SK-N-SH (cell line): ENCODE data around the gene LDB2. TPM values are rescaled to one million over a fixed set of nuclear protein-coding genes. Genes with fewer than 3 reads are reported as not detected.

ENCODE experiments used
- CTCF ChIA-PET: fragments of 300-600, 350-600 bp; formaldehyde crosslinking; extraction: SDS; loops from one replicate; lab custom pipeline; 2021; lab: Yijun Ruan, JAX
- POLR2A ChIA-PET: fragments of 350-600 bp; sonication (Branson Sonifier 250); formaldehyde crosslinking; extraction: SDS; loops from one replicate; lab custom pipeline; 2020; ENCODE audit warnings: antibody characterized with exemption, inconsistent platforms; lab: Yijun Ruan, JAX
- DNase-seq: peaks from one replicate; pipeline ENCODE4 v3.0.0; 2012
- H2AFZ ChIP-seq: fragments of 200-600 bp; sonication (generic); 2 replicates; pipeline ENCODE4 v1.8.1; 2016; ENCODE audit warnings: antibody characterized with exemption, mild to moderate bottlenecking, low read depth
- H3F3A ChIP-seq: fragments of 200-600 bp; sonication (generic); replicated peaks from 2 replicates; pipeline ENCODE3; 2016; ENCODE audit warnings: antibody characterized with exemption, mild to moderate bottlenecking; ENCODE audit not compliant: insufficient read depth
- H3K27ac ChIP-seq, 2 experiments: fragments of 200-500 bp in 1 of 2; fragments of 200-600 bp in 1 of 2; sonication (Bioruptor generic) in 1 of 2; sonication (generic), shearing (Covaris generic) in 1 of 2; 2 replicates each; pipeline versions ENCODE4 v1.5.1 to v1.6.1; 2014 to 2016; ENCODE audit warnings: low read depth in 2 of 2, inconsistent platforms in 1 of 2, low read length in 1 of 2, mild to moderate bottlenecking in 1 of 2, mixed read lengths in 1 of 2
- H3K27me3 ChIP-seq: fragments of 200-600 bp; sonication (generic), shearing (Covaris generic); 2 replicates; pipeline ENCODE4 v1.6.1; 2016; ENCODE audit warnings: mixed run types; ENCODE audit not compliant: insufficient read depth
- H3K36me3 ChIP-seq, 2 experiments: fragments of 200-500 bp in 1 of 2; fragments of 200-600 bp in 1 of 2; sonication (Bioruptor generic) in 1 of 2; sonication (generic) in 1 of 2; replicated peaks in 1 of 2; 2 replicates each; pipeline versions ENCODE3 to v1.5.1; 2014 to 2016; ENCODE audit warnings: low read length in 1 of 2, mild to moderate bottlenecking in 1 of 2; ENCODE audit not compliant: insufficient read depth in 2 of 2, control insufficient read depth in 1 of 2
- H3K4me1 ChIP-seq, 2 experiments: fragments of 200-500 bp in 1 of 2; fragments of 200-600 bp in 1 of 2; sonication (Bioruptor generic) in 1 of 2; sonication (generic), shearing (Covaris generic) in 1 of 2; 2 replicates each; pipeline versions ENCODE4 v1.5.1 to v1.6.1; 2014 to 2016; ENCODE audit warnings: low read depth in 1 of 2, low read length in 1 of 2, mixed run types in 1 of 2; ENCODE audit not compliant: insufficient read depth in 2 of 2, control insufficient read depth in 1 of 2
- H3K4me2 ChIP-seq: fragments of 200-600 bp; sonication (generic), shearing (Covaris generic); 2 replicates; pipeline ENCODE4 v1.6.1; 2017; ENCODE audit warnings: mixed run types
- H3K4me3 ChIP-seq, 2 experiments: fragments of 200-500 bp in 1 of 2; fragments of 200-600 bp in 1 of 2; sonication (Bioruptor generic) in 1 of 2; sonication (generic), shearing (Covaris generic) in 1 of 2; 2 replicates each; pipeline versions ENCODE4 v1.5.1 to v1.8.1; 2014 to 2016; ENCODE audit warnings: low read depth in 2 of 2, inconsistent platforms in 1 of 2, low read length in 1 of 2, mild to moderate bottlenecking in 1 of 2, mixed read lengths in 1 of 2, moderate library complexity in 1 of 2
- H3K79me2 ChIP-seq: fragments of 200-600 bp; sonication (generic); 2 replicates; pipeline ENCODE4 v1.8.1; 2017; ENCODE audit warnings: mild to moderate bottlenecking; ENCODE audit not compliant: insufficient read depth
- H3K9ac ChIP-seq: fragments of 200-600 bp; sonication (generic); 2 replicates; pipeline ENCODE4 v1.6.1; 2017; ENCODE audit warnings: mixed run types
- H3K9me2 ChIP-seq: fragments of 200-600 bp; sonication (generic); 2 replicates; pipeline ENCODE4 v1.6.1; 2017; ENCODE audit warnings: mixed run types
- H3K9me3 ChIP-seq: fragments of 200-600 bp; sonication (generic); 2 replicates; pipeline ENCODE4 v1.6.1; 2017; ENCODE audit warnings: mixed run types, mild to moderate bottlenecking, moderate library complexity
- H4K20me1 ChIP-seq: fragments of 200-600 bp; sonication (generic); 2 replicates; pipeline ENCODE4 v1.6.1; 2017; ENCODE audit warnings: mild to moderate bottlenecking, mixed run types; ENCODE audit not compliant: insufficient read depth
- CHD2 ChIP-seq: fragments of 150-350 bp; IDR thresholded peaks from 2 replicates; pipeline ENCODE4 v1.6.1; 2018; ENCODE audit warnings: low read length; ENCODE audit not compliant: partially characterized antibody
- ELF1 ChIP-seq: IDR thresholded peaks from 2 replicates; pipeline ENCODE4 v1.4.0; 2012
- EZH2phosphoT487 ChIP-seq: fragments of 200-600 bp; sonication (generic); IDR thresholded peaks from 2 replicates; pipeline ENCODE4 v1.6.1; 2017; ENCODE audit warnings: low read depth, mixed run types, mild to moderate bottlenecking, antibody characterized with exemption, moderate library complexity, borderline replicate concordance
- GABPA ChIP-seq: IDR thresholded peaks from 2 replicates; pipeline ENCODE4 v1.4.0; 2012; ENCODE audit warnings: low read depth, mild to moderate bottlenecking
- GATA2 ChIP-seq: sonication (generic); formaldehyde crosslinking; IDR thresholded peaks from 2 replicates; pipeline ENCODE4 v1.5.0; 2020; ENCODE audit warnings: mild to moderate bottlenecking, missing genetic modification reagents
- IRF3 ChIP-seq: fragments of 150-350 bp; IDR thresholded peaks from 2 replicates; pipeline ENCODE4 v1.6.1; 2016; ENCODE audit warnings: mild to moderate bottlenecking, low read depth, low read length
- MAX ChIP-seq: IDR thresholded peaks from 2 replicates; pipeline ENCODE4 v1.4.0; 2012; ENCODE audit warnings: low read depth
- NFIC ChIP-seq: IDR thresholded peaks from 2 replicates; pipeline ENCODE4 v1.4.0; 2012; ENCODE audit warnings: borderline replicate concordance
- POLR2AphosphoS5 ChIP-seq: IDR thresholded peaks from 2 replicates; pipeline ENCODE4 v1.6.1; 2012; ENCODE audit warnings: low read depth, low read length
- RAD21 ChIP-seq: IDR thresholded peaks from 2 replicates; pipeline ENCODE4 v1.6.1; 2012; ENCODE audit warnings: mild to moderate bottlenecking, low read length
- REST ChIP-seq: IDR thresholded peaks from 2 replicates; pipeline ENCODE4 v1.6.1; 2012; ENCODE audit warnings: mild to moderate bottlenecking, low read depth, low read length, moderate library complexity
- RXRA ChIP-seq: IDR thresholded peaks from 2 replicates; pipeline ENCODE4 v1.4.0; 2012; ENCODE audit warnings: low read depth, mild to moderate bottlenecking, borderline replicate concordance
- SMC3 ChIP-seq: IDR thresholded peaks from 2 replicates; pipeline ENCODE4 v1.6.1; 2012; ENCODE audit warnings: low read depth, low read length, improper control_type of control experiment
- TAF1 ChIP-seq: IDR thresholded peaks from 2 replicates; pipeline ENCODE4 v1.6.1; 2012; ENCODE audit warnings: low read depth, mild to moderate bottlenecking, low read length, moderate library complexity, borderline replicate concordance
- TCF12 ChIP-seq: IDR thresholded peaks from 2 replicates; pipeline ENCODE4 v1.4.0; 2012
- USF1 ChIP-seq: IDR thresholded peaks from 2 replicates; pipeline ENCODE4 v1.4.0; 2012; ENCODE audit warnings: low read depth, borderline replicate concordance
- USF2 ChIP-seq: fragments of 150-350 bp; IDR thresholded peaks from 2 replicates; pipeline ENCODE4 v1.6.1; 2017; ENCODE audit warnings: antibody characterized with exemption, low read length, low read depth, borderline replicate concordance
- ZBTB33 ChIP-seq: IDR thresholded peaks from 2 replicates; pipeline ENCODE4 v1.4.0; 2012; ENCODE audit warnings: low read depth, borderline replicate concordance
- WGBS: methylation state at CpG from one replicate; pipeline ENCODE4 v1.1.6; 2017; ENCODE audit warnings: low lambda C conversion rate; 5-methylcytosine and 5-hydroxymethylcytosine counted together
- polyA plus RNA-seq, 3 experiments: library from polyadenylated mRNA; depleted of rRNA; stranded (reverse); fragments of >200 nt; gene quantifications; 2 replicates each; pipeline ENCODE4 v1.2.3, GENCODE V29; 2012

Gene LDB2
- polyA plus RNA-seq, 1 of the 3 experiments (the other 2 are of a cell fraction): 11.0 TPM

GRCh38 chr4:16738558-16738957 is 159.9 kb downstream of the LDB2 start:
- TF ChIP-seq TCF12 (no peak), GATA2 (CRISPR knock-in tag) (no peak), USF2 (no peak), ZBTB33 (no peak), EZH2phosphoT487 (no peak), RXRA (no peak), CHD2 (no peak), RAD21 (no peak), SMC3 (no peak), MAX (no peak), IRF3 (no peak), NFIC (no peak), REST (no peak), TAF1 (no peak), POLR2AphosphoS5 (no peak), GABPA (no peak), ELF1 (no peak), USF1 (no peak)
- Histone ChIP-seq H4K20me1 (no peaks in the 10 kb centered on the region), H3K4me3 (no peak overlapping the region), H3K79me2 (no peaks in the 10 kb centered on the region), H2AFZ (no peak overlapping the region), H3K4me2 (no peak overlapping the region), H3K27me3 (no peaks in the 10 kb centered on the region), H3K9ac (no peak overlapping the region), H3K9me3 (no peaks in the 10 kb centered on the region), H3K27ac (no peak overlapping the region), H3K36me3 (peaks cover 0 to 5% of the 10 kb centered on the region in 2 experiments), H3F3A (peaks cover 4% of the 10 kb centered on the region), H3K4me1 (peaks cover 0 to 2% of the 10 kb centered on the region in 2 experiments; a peak in 1 of 4 replicates), H3K9me2 (no peaks in the 10 kb centered on the region)
- CTCF ChIA-PET: no interaction called here
- no peak for DNase-seq
- POLR2A ChIA-PET: no interaction called here
- WGBS: 78% methylated on average over 1 of the region's 1 CpG
